ENCODE measurements around the gene C9orf57.

GRCh38 chr9:72025906-72026305, 34.5 kb downstream of the C9orf57 start:
- TF ChIP-seq CTCF (IDR thresholded peaks at IDR 0.05) (no peak), POLR2A (IDR thresholded peaks at IDR 0.05) (no peak)

Data from uterus (tissue), 2 donors.